Sciatic nerve (tissue), 2 donors: ENCODE data around the gene CALD1. TPM values are rescaled to one million over a fixed set of nuclear protein-coding genes. Genes with fewer than 3 reads are reported as not detected.

Experiments used
- ATAC-seq: fragments of 200-7000 bp; cut with Tn5 transposase; one replicate; pipeline ENCODE4 v1.9.1; 2020; ENCODE audit warnings: mild to moderate bottlenecking, moderate library complexity
- DNase-seq: peaks from one replicate; pipeline ENCODE4 v3.0.0-alpha.2; 2020; ENCODE audit warnings: low spot score
- intact Hi-C: fragments of 100-400 bp; cut with DNase I; formaldehyde crosslinking; loops from one replicate; pipeline ENCODE4 v1.14.2; 2022
- total RNA-seq: library from RNA; stranded (reverse); fragmentation: NEBNext Ultra II Directional; extraction: Animal tissue kit (Norgen Biotek cat#: 25700); gene quantifications from one replicate; pipeline ENCODE4 v1.2.1, GENCODE V29; 2021
- donor health status: DM: no; HTN: no; CAD: no.
- donor health status: DM: no; HTN: no; CAD: no.

Gene CALD1
- total RNA-seq, 1 donor from 2014 or later = 534 TPM

DNA sequence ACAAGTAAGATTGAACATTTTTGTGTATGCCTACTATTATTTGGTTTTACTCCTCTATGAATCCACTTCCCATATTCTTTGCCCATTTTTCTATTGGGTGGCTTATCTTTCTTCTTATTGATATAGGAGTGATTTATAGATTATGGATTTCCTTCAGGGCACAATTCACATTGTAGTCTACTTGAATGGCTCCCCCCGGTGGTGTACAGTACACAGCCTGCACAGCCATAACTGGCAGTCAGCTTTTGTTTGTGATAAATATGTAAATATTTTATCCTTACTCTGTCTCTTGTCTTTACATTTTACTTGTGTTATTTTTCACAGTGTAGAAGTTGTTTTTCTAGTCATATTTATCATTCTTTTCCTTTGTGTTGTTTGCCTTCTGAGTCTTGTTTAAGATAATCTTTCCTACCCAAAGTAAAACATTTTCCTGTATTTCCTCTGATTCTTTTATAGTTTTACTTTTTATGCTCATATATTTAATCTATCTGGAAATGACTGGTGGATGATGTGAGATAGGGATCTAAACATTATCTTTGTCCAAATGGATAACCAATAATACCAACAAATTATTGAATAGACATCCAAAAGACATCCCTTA, 23.9 kb upstream of the CALD1 start:
- ATAC-seq (peak; percentile 56), DNase-seq (no peak)
- intact Hi-C loops = no loop called here

DNA sequence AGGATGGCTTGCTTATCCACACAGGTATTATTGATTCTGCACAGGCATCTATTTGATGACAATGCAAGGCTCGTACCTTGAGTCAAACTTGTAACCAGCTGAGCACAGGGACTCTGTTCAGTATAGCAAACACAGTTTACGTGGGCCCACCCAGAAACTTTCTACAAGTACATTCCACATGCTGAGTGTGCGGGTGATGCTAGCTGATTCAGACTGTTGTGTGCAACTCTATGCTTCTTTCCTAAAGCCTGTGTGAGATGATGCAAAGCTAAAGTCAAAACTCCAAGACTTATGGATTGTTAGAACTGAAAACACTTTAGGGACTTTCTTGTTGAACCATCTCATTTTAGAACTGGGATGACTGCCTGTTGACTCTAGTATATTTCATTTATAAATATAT, 21.5 kb upstream of the CALD1 start:
- no peak for ATAC-seq
- DNase-seq = no peak
- intact Hi-C loops = no loop called here

DNA sequence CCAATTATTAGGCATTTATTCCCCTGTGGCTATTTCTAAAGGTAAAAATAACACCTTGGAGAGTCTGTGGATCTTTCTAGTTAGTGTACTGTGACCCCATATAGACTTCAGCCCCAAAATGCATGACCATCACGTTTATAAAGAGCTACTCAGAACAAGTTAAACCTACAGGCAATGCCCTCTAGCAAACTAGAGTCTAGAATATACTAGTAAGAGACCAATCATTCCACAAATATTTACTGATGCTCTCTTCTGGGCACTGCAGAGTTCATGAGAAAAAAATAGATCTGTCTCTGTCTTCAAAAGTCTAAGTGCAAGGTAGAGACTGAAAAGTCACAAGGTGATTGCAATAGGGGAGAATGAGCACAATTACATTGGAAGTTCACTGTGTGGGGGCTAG, 20.5 kb upstream of the CALD1 start:
- ATAC-seq (no peak), DNase-seq (no peak)
- intact Hi-C loops = no loop called here

DNA sequence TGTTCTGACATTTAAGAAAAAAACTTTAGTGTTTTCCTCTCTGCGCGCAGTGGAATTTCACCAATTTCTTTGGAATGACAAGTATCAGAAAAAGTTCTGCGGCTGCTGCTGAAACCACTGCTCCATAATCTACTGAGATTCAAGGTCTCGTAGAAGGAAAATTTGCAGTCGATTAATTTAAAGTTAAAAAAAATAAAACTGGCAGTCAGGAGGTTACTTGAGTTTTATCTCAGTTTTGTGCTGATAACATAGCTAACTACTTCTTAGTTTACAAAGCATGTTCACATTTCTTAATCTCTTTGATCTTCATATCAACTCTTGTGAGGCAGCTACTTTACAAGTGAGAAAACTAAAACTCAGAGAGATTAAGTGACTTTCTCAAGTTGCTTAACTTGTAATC, 18.2 kb upstream of the CALD1 start:
- intact Hi-C loops = loop anchor here (5.0 kb wide), 1 partner anchor 1264 kb away; no protein-coding TSS in a partner anchor
- ATAC-seq = no peak
- no peak for DNase-seq

DNA sequence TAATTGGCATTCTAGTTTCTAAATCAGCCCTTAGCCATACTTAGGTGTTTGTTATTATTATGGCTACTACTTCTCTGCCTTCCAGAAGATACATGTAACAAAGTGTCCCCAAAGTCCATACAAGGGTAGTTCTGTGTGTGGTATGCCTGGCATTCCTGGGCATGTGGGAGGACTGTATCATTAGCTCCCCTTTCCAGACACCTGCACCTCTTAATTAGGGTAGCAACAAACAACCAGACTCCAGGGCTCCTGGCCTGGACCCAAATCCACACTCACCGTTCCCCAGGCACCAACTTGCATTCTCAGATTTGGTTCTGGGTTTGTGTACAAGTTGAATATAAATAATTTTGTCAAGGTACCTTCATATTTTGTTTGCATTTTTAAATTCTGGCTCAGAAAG, 15.5 kb upstream of the CALD1 start:
- intact Hi-C loops = loop anchor here (5.0 kb wide), 1 partner anchor 1267 kb away; no protein-coding TSS in a partner anchor
- DNase-seq (no peak), ATAC-seq (no peak)

DNA sequence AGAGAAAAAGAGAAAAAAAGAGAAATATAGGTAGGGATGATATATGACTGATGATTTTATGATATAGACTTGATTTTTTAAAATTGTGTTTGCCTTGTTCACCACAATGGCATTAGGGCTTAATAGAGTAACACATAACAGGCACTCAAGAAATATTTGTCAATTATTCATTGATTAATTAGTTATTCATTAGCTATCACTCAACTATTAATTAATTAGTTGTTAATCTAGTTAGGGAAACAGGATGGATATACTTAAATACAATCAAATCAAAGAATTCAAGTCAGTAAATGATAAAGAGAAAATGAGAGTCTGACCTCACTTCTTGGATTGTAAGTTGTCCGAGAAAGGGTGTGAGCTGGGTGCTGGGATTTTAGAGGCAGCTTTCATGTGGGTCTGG, 15.1 kb upstream of the CALD1 start:
- ATAC-seq = no peak
- intact Hi-C loops = loop anchor here (5.0 kb wide), 1 partner anchor 1267 kb away; no protein-coding TSS in a partner anchor

DNA sequence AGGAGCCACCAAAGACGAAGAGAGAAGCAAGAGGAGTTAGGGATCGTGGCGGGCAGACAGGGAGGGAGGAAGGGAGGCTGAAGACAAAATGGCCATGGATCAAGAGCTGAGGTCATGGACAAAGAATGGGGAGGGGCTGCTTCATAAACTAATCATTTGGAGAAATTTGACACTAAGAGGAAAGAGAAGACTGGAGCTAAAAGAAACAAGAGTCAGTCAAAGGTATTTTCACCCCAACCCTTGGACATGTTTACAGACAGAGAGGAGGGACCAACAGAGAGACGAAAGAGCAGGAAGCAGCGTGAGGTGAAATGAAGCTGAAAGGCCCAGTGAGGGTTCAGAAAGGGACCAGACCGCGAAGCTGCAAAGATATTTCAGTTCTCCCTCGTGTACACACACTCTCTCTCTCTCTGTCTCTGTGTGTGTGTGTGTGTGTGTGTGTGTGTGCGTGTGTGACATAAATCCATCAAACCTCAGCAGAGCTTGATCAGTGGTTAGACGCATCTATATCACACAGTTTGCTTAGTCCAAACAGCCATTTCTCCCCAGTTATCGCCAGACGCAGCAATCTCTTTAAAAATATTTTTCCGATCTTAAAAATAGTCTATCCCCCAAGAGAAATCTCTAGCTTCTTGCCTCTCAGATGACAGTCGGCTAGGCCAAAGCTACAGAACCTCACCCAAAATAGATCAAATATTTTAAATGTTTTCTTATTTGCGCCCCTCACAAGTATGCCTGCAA, 12.5 kb upstream of the CALD1 start:
- DNase-seq = no peak
- peak; percentile 77 for ATAC-seq
- intact Hi-C loops = no loop called here

More for the DNA sequence above, 15.1 kb upstream of the CALD1 start:
- DNase-seq = no peak

DNA sequence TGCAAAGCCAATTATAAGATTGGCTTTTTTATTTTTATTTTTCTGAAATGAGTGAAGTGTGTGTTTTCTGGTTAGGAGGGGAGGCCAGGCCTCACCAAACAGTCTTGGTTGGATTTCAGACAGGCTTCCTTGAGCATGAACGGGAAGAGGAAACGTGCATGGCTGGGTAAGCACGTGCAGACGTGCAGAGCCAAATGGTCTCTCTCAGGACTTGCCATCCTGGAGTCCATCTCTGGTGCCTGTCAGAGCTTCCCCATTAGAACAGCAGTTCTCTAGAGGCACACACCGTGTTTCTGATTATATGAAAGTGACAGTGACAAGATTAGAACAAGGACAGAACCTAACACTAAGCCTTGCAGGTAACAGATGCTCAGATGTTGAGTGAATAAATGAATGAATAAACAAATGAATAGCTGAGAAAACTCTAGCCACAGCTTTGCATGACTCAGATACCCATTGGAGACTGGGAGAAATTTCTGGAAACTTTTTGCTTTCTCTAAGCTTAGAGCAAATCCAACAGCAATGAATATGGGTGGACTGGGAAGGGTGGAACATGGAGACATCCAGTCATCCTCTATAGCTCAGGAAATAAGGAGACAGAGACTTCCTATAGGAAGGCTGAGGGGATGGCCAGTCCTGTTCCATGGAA, 11.8 kb upstream of the CALD1 start:
- intact Hi-C loops = no loop called here
- DNase-seq (no peak), ATAC-seq (peak; percentile 58)

DNA sequence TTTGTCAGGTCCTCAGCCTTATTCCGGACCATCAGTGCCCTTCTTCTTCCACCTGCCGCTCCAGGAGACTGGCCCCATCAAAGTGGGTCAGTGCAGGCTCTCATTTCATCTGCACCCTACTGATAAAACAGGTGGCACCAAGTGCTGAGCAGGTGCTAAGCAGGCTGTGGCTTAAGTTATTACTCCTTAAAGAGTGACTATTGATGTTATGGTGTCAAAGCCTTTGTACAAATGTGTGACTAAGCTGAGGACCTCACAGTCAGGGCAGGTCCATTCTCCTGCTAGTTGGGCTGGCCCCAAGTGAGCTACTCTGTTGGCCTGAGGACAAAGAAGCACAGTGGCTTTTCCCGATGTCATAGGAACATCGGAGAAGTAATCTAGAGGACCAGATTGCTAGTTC, 11.2 kb upstream of the CALD1 start:
- intact Hi-C loops = no loop called here
- no peak for DNase-seq
- ATAC-seq = no peak

DNA sequence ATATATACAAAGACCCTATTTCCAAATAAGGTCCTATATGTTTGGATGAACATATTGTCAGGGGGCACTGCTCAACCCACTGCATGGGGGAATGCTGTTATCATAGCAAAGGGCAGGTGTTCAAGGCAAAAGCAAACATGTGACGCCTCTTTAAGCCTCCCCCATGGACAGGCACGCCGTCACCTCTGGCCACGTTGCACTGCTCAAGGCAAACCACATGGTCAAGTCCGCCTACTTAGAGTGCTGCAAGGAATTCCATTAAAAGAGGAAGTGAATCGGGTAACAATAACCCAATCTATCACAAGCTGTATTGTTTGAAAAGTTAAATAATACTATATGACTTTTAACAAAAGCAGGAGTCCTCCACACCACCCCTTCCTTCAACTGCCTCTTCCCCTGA, 8.8 kb upstream of the CALD1 start:
- intact Hi-C loops = no loop called here
- no peak for ATAC-seq

DNA sequence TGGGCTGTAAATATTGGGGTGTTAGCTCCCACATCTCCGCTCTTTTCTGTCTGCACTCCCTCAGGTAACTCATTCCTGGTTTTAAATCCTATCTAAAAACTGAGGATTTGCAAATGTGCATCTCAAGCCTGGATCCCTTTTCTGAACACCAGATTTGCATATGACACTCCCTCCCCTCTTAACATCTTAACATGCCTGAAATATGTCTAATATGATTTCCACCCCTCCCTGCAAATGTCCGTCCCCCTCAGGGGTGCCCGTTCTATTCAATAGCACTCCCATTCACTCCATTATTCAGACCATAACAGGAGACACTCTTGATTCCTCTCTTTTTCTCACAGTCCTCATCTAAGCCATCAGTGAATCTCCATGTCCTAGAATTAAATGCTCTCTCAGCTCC, 8.3 kb upstream of the CALD1 start:
- DNase-seq (no peak), ATAC-seq (no peak)
- intact Hi-C loops = no loop called here

More for the DNA sequence above, 8.8 kb upstream of the CALD1 start:
- no peak for DNase-seq

DNA sequence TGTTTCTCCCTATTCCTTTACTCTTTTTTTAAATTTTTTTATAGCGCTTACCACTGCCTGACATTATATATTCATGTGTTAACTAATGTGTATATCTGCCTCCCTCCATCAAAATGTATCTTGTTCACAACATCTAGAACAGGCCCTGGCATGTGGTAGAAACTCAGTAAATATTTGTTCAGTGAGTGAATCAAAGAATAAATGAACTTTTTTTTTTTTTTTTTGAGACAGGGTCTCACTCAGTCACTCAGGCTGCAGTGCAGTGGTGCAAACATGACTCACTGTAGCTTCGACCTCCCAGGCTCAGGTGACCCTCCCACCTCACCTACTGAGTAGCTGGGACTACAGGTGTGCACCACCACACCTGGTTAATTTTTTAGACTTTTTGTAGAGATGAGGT, 7.5 kb upstream of the CALD1 start:
- intact Hi-C loops = no loop called here
- DNase-seq = no peak
- ATAC-seq = no peak

DNA sequence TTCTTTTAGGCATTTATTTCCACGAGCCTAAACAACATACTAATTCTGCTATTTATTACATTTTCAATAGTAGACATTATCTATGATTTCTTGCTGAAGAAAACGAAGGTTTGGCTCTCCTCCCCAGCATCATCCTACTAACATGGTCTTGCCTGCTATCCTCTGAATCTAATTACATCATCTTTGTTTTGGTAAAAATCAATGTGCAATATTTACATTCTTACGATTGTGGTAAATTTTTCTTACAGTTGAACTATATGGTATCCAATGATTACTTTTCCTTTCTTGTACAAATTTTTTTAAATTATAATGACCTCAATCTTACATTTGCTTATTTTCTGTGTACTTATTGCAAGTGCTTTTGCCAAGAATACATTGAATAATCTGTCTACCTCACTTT, 7.0 kb upstream of the CALD1 start:
- intact Hi-C loops = no loop called here
- no peak for DNase-seq
- ATAC-seq = no peak

DNA sequence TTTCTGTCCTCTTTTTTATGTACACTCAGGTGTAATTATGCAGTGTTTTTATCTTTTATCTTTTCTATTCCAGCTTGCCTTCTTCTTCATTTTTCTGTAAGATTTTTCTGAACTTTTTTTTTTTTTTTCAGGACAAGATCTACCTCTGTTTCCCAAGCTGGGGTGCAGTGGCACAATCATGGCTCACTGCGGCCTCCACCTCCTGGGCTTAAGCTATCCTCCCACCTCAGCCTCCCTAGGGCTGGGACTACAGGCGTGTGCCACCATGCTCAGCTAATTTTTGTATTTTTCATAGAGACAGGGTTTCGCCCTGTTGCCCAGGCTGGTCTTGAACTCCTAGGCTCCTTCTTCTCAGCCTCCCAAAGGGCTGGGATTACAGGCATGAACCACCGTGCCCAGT, 6.3 kb upstream of the CALD1 start:
- ATAC-seq = no peak
- intact Hi-C loops = no loop called here
- DNase-seq = no peak

DNA sequence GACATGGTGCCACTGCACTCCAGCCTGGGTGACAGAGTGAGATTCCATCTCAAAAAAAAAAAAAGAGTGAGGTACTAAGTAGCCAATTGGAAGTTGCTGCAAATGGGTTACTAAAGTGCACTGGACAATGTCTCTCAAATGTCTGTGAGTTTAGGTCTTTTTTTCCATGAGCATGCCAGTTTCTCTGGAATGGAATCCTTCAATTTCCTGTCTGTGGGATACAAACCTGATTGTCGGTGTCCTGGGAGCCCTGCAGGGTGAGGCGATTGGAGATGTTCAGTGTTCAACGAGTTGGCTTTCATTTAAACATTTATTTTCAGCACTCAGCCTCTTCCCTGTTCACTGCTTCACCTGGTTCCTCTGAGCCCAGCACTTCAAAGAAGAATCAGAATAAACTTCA, 5.3 kb upstream of the CALD1 start:
- DNase-seq = no peak
- ATAC-seq = no peak
- intact Hi-C loops = no loop called here

DNA sequence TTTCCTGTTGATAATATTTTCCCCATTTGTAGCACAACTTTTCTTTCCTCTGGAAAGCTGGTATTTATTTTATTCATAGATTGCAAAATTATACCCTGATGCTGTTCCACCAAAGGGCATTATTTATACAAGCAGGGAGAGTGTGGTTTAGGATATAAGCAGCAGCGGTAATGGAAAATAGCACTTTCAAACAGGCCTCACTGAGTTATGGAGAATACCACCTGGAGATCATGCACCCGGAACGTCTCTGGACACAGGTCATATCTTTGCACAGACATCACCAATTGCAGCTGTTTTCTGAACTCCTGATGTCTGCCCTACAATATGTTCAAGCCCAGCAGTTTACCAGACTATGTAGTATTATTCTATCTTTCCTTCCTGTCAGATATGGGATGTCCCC, 2.0 kb upstream of the CALD1 start:
- intact Hi-C loops = no loop called here
- ATAC-seq (no peak), DNase-seq (no peak)

DNA sequence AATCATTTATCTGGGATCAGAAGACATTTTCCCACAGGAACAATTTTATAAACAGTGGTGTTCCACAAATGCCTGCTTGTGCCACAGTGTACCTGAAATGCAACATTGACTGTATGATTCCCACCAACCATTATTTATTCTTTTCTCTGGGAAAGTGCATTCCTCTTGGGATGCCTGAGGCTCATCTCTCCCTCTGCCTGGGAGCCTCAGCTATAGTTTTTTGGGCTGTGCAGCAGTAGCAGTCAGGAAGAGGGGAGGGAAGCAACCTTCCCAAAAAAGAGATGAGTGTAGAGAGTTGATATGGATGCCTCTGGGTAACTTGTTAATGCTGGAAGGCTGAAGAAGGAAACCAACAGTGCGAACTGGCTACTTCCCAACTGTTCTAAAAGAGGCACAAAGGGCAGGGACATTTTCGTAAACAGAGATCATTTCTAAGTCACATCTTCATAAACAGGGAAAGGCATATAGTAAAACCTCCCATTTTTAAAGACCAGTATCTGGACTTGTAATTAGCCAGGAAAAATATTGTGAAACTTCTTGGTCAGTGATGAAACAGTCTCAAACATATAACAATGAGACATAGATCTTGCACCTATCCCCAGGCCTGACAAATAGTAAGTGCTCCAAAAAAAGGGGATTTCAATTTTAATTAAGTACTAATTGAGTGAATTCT, 1.4 kb upstream of the CALD1 start:
- intact Hi-C loops = no loop called here
- ATAC-seq (peak; percentile 34), DNase-seq (no peak)

DNA sequence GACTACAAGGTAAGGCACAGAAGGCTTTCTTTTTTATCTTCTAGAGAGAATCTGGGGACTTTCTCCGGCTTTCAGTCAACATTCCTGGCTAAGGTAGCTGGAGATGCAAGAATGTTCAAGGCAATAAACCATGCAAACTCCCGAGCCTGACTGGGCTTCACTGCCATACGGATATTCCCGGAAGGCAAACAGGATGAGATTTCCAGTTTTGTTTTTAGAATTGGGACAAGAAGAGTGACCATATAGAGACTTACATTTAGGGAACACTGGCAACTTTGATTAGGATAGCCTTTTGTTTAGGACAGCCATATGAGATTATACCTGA, 269 bp downstream of the CALD1 start:
- no peak for DNase-seq
- intact Hi-C loops = no loop called here
- ATAC-seq = peak; percentile 27

DNA sequence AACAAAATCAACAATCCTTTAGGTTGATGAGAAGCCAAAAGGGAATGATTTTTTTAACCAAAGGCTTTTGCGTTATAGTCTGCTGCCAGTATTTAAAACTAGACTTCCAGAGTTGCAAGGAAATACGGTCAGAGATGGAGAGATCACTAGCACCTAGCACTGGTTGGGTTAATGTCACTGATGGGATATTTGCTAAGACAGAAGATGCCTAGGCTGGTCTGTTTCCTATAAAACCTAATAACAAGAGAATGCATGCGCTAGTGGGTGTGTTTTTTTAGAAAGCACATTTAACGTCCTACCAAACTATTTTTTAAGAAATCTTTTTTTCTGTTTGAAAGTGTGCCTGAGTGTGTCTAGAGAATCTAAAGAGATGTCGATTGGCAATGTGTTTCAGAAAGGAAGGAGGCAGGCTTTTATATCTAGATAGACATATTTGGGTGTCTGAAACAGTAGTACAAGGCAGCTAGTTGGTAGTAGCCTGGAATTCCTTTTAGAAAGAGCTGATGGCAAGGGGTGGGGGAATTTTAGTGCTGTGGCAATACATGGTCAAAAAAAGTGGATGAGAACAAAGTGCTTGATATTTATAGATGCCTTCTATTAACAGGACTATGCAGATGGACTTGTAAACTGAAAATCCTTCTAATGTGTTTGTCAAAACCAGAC, 863 bp downstream of the CALD1 start:
- ATAC-seq (peak; percentile 27), DNase-seq (no peak)
- intact Hi-C loops = no loop called here
